Adrenal gland (tissue), 12 donors: ENCODE measurements around the gene CHKA. TPM values are rescaled to one million over a fixed set of nuclear protein-coding genes. Genes with fewer than 3 reads are reported as not detected.

Source experiments
- DNase-seq, 7 donors: peaks; one replicate each; pipeline ENCODE4 v3.0.0-alpha.2; 2019 to 2020
- H3K27ac ChIP-seq, 5 donors: fragments of 200-600 bp; sonication (generic) in 4 of 5; 1 replicate in 3 of 5; 2 replicates in 2 of 5; pipeline versions ENCODE4 v1.5.1 to v1.8.0; 2016 to 2020; ENCODE audit warnings: mild to moderate bottlenecking in 1 of 5
- H3K27me3 ChIP-seq: fragments of 200-600 bp; 2 replicates; pipeline ENCODE4 v1.8.0; 2021
- H3K36me3 ChIP-seq, 2 donors: fragments of 200-600 bp; replicated peaks in 1 of 2; 1 replicate in 1 of 2; 2 replicates in 1 of 2; pipeline versions ENCODE4 v1.5.1 to v1.8.0; 2018 to 2022
- H3K4me1 ChIP-seq, 2 donors: fragments of 200-600 bp; replicated peaks in 1 of 2; 1 replicate in 1 of 2; 2 replicates in 1 of 2; pipeline versions ENCODE4 v1.5.1 to v1.8.0; 2018 to 2021
- H3K4me3 ChIP-seq, 4 donors: fragments of 200-600 bp; sonication (generic) in 3 of 4; one replicate each; pipeline ENCODE4 v1.5.1; 2016 to 2018
- H3K9me3 ChIP-seq, 3 donors: fragments of 200-600 bp; sonication (generic) in 1 of 3; replicated peaks in 1 of 3; 1 replicate in 2 of 3; 2 replicates in 1 of 3; pipeline versions ENCODE4 v1.5.1 to v1.8.0; 2016 to 2021
- POLR2A ChIP-seq, 2 donors: fragments of 450-650 bp; IDR thresholded peaks; one replicate each; pipeline ENCODE4 v1.6.1; 2017; ENCODE audit warnings: antibody characterized with exemption in 2 of 2, mild to moderate bottlenecking in 2 of 2, moderate library complexity in 1 of 2
- WGBS, 4 donors: extraction: QIAGEN DNeasy Blood & Tissue Kit in 2 of 4; methylation state at CpG; one replicate each; pipeline versions ENCODE4 v1.1.5 to v1.1.7; 2013 to 2017; 5-methylcytosine and 5-hydroxymethylcytosine counted together
- intact Hi-C, 2 donors: fragments of 100-400 bp; cut with DNase I; formaldehyde crosslinking; loops; one replicate each; pipeline versions ENCODE4 v1.14.1 to v1.15.0; 2022 to 2023
- polyA plus RNA-seq, 3 donors: library from polyadenylated mRNA; stranded (reverse); fragments of 200-250 nt in 2 of 3; fragments of 350-450 nt in 1 of 3; fragmentation: Illumina TruSeq in 1 of 3; extraction: RNeasy Lipid Tissue Mini Kit (QIAGEN cat#74804) in 1 of 3; gene quantifications; one replicate each; pipeline ENCODE4 v1.2.3, GENCODE V29; 2013 to 2014
- total RNA-seq, 9 donors: library from RNA; depleted of rRNA in 4 of 9; stranded (reverse); fragments of >200 nt in 4 of 9; fragments of 120-200 nt in 1 of 9; fragmentation: NEBNext Ultra II Directional in 1 of 9; extraction: Animal tissue kit (Norgen Biotek cat#: 25700) in 1 of 9; gene quantifications; one replicate each; pipeline versions ENCODE4 v1.1.0 to v1.2.4, GENCODE V29; 2013 to 2023
- TF ChIP-seq, protein P1 (sequence below), 6 experiments: fragments of 450-650 bp in 4 of 6; fragments of 200-600 bp in 2 of 6; sonication (generic) in 1 of 6; IDR thresholded peaks; 1 replicate in 5 of 6; 2 replicates in 1 of 6; pipeline versions ENCODE4 v1.5.1 to v1.8.0; 2016 to 2021; ENCODE audit warnings: antibody characterized with exemption in 6 of 6, mild to moderate bottlenecking in 2 of 6, moderate library complexity in 1 of 6
- donor health status: healthy with polysubstance abuse.
- donor health status: Bipolar disorder and iron deficiency.
- donor health status: DM: yes; HTN: yes; CAD: no.
- donor health status: DM: no; HTN: no; CAD: no.
- donor health status: DM: no; HTN: no; CAD: no.
- donor health status: DM: yes; HTN: yes; CAD: no.

CHKA gene
- total and polyA plus RNA-seq, 12 donors: 26.6 to 105 (median 54.6) TPM

DNA sequence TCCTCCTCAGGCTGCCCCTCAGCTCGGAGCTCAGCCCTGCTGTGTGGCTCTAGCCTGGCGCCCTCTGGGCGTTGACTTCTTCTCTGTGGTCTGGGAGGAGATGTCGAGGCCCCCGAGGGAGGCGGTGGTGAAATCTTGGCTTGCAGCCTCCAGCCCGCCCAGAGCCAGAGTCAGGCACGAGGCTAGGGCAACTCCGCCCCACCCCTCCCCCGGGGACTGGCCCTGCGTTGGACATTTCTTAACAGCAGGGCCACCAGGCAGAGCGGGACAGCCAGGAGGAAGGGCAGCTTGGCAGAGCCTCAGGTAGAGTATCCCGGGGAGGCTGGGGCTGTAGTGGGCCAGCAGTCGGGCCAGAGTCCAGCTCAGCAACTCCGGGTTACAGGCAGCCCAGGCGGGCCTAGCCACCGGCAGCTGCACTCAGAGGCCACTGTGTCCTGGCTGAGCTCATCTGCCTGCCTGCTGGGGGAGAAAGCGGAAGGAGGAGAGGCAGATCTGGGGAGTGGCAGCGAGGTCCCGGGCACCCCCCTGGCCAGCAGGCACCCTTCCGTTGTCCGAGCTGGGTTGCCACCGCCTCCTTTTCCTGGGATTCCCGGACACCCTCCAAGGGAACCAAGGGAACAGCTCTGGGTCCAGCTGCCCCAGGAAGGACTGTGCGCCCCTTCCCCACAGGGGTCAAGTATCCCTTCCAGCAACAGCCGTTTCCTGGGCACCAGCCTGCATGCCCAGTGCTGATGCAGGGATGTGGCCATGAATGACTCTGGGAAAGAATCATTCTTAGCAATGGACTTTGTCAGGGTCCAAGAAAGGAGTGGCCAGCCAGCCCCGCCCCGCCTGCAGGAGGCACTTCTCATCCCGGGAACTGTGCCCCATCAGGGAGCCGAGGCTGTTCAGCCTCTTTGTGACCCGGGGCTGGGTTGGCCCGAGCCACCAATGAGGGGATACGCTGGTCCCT is 110.8 kb downstream of the CHKA start, which contains the start of gene ALDH3B1:
ALDH3B1 (plus strand) TSS at position 238 of the 952 bp plus-strand sequence. CDS start 4,971 bp downstream, outside the sequence.
- Histone ChIP-seq H3K27me3 (no peaks in the 10 kb centered on the region), H3K36me3 (no peaks in the 10 kb centered on the region), H3K4me3 (peak within 1 kb of the TSS in 2 of 4 donors; percentile 10 to 51), H3K9me3 (no peaks in the 10 kb centered on the region), H3K4me1 (peaks cover 51 to 68% of the 10 kb centered on the region in 2 donors), H3K27ac (peak within 1 kb of the TSS; percentile 90 to 99 (median 92))
- 10 to 20% (median 13%) methylated on average over 9 to 33 of the region's 33 CpGs for WGBS, 4 donors
- peak; percentile 67 to 93 for TF ChIP-seq POLR2A (IDR thresholded peaks at IDR 0.05)
- TF ChIP-seq, protein P1, sequence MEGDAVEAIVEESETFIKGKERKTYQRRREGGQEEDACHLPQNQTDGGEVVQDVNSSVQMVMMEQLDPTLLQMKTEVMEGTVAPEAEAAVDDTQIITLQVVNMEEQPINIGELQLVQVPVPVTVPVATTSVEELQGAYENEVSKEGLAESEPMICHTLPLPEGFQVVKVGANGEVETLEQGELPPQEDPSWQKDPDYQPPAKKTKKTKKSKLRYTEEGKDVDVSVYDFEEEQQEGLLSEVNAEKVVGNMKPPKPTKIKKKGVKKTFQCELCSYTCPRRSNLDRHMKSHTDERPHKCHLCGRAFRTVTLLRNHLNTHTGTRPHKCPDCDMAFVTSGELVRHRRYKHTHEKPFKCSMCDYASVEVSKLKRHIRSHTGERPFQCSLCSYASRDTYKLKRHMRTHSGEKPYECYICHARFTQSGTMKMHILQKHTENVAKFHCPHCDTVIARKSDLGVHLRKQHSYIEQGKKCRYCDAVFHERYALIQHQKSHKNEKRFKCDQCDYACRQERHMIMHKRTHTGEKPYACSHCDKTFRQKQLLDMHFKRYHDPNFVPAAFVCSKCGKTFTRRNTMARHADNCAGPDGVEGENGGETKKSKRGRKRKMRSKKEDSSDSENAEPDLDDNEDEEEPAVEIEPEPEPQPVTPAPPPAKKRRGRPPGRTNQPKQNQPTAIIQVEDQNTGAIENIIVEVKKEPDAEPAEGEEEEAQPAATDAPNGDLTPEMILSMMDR (IDR thresholded peaks at IDR 0.05): peak in 1 of 6 experiments; percentile 19
- peak; percentile 88 to 98 (median 97) for DNase-seq
- intact Hi-C loops: loop anchor here in 1 of 2 donors (10.0 kb wide), 1 partner anchor 194 kb away; no protein-coding TSS in a partner anchor

GRCh38 chr11:68009391-68010089 is 111.6 kb downstream of the CHKA start:
- peak in 6 of 7 donors; percentile 29 to 79 (median 62) for DNase-seq
- no peak for TF ChIP-seq POLR2A (IDR thresholded peaks at IDR 0.05)
- TF ChIP-seq, protein P1 (IDR thresholded peaks at IDR 0.05): peak in 2 of 6 experiments; percentile 13 to 24
- peaks cover 44 to 62% of the 10 kb centered on the region in 2 donors for H3K4me1 ChIP-seq
- H3K27ac ChIP-seq: peak overlapping the region; percentile 90 to 99 (median 92)
- peak overlapping the region in 1 of 4 donors; percentile 51 for H3K4me3 ChIP-seq
- no peaks in the 10 kb centered on the region for H3K9me3 ChIP-seq
- WGBS, 4 donors: 31 to 37% (median 34%) methylated on average over 12 of the region's 12 CpGs
- H3K36me3 ChIP-seq: no peaks in the 10 kb centered on the region
- intact Hi-C loops: loop anchor here in 1 of 2 donors (10.0 kb wide), 1 partner anchor 195 kb away; no protein-coding TSS in a partner anchor
- no peaks in the 10 kb centered on the region for H3K27me3 ChIP-seq

- Histone ChIP-seq H3K36me3 (no peaks in the 10 kb centered on the region), H3K9me3 (no peaks in the 10 kb centered on the region), H3K4me3 (no peak overlapping the region), H3K27me3 (no peaks in the 10 kb centered on the region), H3K27ac (peak overlapping the region; percentile 90 to 99 (median 92)), H3K4me1 (peaks cover 36 to 57% of the 10 kb centered on the region in 2 donors)
- intact Hi-C loops: no loop called here
- WGBS, 4 donors: 69 to 75% (median 72%) methylated on average over 17 to 27 of the region's 27 CpGs
- peak in 5 of 7 donors; percentile 48 to 66 (median 51) for DNase-seq
- TF ChIP-seq POLR2A (IDR thresholded peaks at IDR 0.05): no peak
- TF ChIP-seq, protein P1 (IDR thresholded peaks at IDR 0.05): no peak
Observed at GRCh38 chr11:68008381-68009337, 112.5 kb downstream of the CHKA start.
